HepG2 (cell line): Measurements from ENCODE around the gene BST2. TPM values are rescaled to one million over a fixed set of nuclear protein-coding genes. Genes with fewer than 3 reads are reported as not detected.

Experiments used
- ATAC-seq: fragments of 200-7000 bp; cut with Tn5 transposase; 3 replicates; pipeline ENCODE4 v1.9.1; 2020; ENCODE audit warnings: mild to moderate bottlenecking, moderate library complexity
- BruUV-seq: library from RNA; stranded (reverse); fragments of 400-500 nt; replicated peaks from 2 replicates; lab custom pipeline; 2021; lab: Mats Ljungman, UMichigan
- CTCF ChIA-PET: fragments of 300-600 bp; formaldehyde crosslinking; extraction: SDS; loops from one replicate; lab custom pipeline; 2021; ENCODE audit warnings: low total read pairs, inconsistent platforms, low intra/inter-chr PET ratio; lab: Yijun Ruan, JAX
- POLR2A ChIA-PET: fragments of 350-600 bp; sonication (Branson Sonifier 250); formaldehyde crosslinking; loops from one replicate; lab custom pipeline; 2020; ENCODE audit warnings: antibody characterized with exemption, inconsistent platforms; lab: Yijun Ruan, JAX
- DNase-seq: peaks from one replicate; pipeline ENCODE4 v3.0.0-alpha.2; 2015; ENCODE audit warnings: low spot score
- FAIRE-seq: peaks from 3 replicates; lab custom pipeline; 2011; peaks lifted over from hg19 to GRCh38; lab: Jason Lieb, UNC
- H2AFZ ChIP-seq: one replicate; pipeline ENCODE4 v1.6.1; 2011; ENCODE audit warnings: low read length, inconsistent platforms
- H3K27ac ChIP-seq: fragments of 300-600 bp; 3 replicates; pipeline ENCODE4 v1.8.0; 2011; ENCODE audit warnings: mixed run types, mild to moderate bottlenecking, mixed read lengths, low read length, inconsistent platforms; ENCODE audit not compliant: insufficient read depth; ENCODE audit errors: extremely low read length
- H3K27me3 ChIP-seq, 2 experiments: fragments of 200-600 bp in 1 of 2; 2 replicates in 1 of 2; 3 replicates in 1 of 2; pipeline versions ENCODE4 v1.6.0 to v1.8.0; 2011; ENCODE audit warnings: low read length in 2 of 2, mild to moderate bottlenecking in 2 of 2, moderate library complexity in 2 of 2, inconsistent platforms in 1 of 2; ENCODE audit not compliant: insufficient read depth in 2 of 2, control insufficient read depth in 1 of 2
- H3K36me3 ChIP-seq, 2 experiments: fragments of 200-600 bp in 1 of 2; replicated peaks in 1 of 2; 2 replicates in 1 of 2; 3 replicates in 1 of 2; pipeline versions ENCODE4 v1.5.1 to v1.8.0; 2011; ENCODE audit warnings: low read length in 2 of 2, inconsistent platforms in 1 of 2; ENCODE audit not compliant: insufficient read depth in 2 of 2, control insufficient read depth in 1 of 2
- H3K4me1 ChIP-seq: 2 replicates; pipeline ENCODE4 v1.5.1; 2012; ENCODE audit warnings: low read length, inconsistent platforms; ENCODE audit not compliant: insufficient read depth
- H3K4me2 ChIP-seq: 2 replicates; pipeline ENCODE4 v1.6.0; 2011; ENCODE audit warnings: low read depth, low read length, inconsistent platforms
- H3K4me3 ChIP-seq, 3 experiments: fragments of 200-600 bp in 1 of 3; sonication (generic), shearing (Covaris generic) in 1 of 3; replicated peaks in 1 of 3; 2 replicates each; pipeline ENCODE4 v1.5.1; 2011 to 2016; ENCODE audit warnings: low read length in 3 of 3, inconsistent platforms in 2 of 3, low read depth in 2 of 3, mild to moderate bottlenecking in 2 of 3, control low read depth in 1 of 3, mixed read lengths in 1 of 3; ENCODE audit not compliant: insufficient read depth in 1 of 3
- H3K79me2 ChIP-seq: one replicate; pipeline ENCODE4 v1.6.1; 2011; ENCODE audit warnings: low read length, inconsistent platforms; ENCODE audit not compliant: insufficient read depth
- H3K9ac ChIP-seq: 2 replicates; pipeline ENCODE4 v1.6.0; 2011; ENCODE audit warnings: mild to moderate bottlenecking, low read depth, low read length, inconsistent platforms; ENCODE audit not compliant: insufficient read depth
- H3K9me3 ChIP-seq: 2 replicates; pipeline ENCODE4 v1.5.1; 2012; ENCODE audit warnings: mild to moderate bottlenecking, low read length
- H4K20me1 ChIP-seq: 2 replicates; pipeline ENCODE4 v1.6.0; 2011; ENCODE audit warnings: inconsistent platforms, mild to moderate bottlenecking, low read length, moderate library complexity; ENCODE audit not compliant: insufficient read depth
- HDAC2 ChIP-seq: sonication (generic); formaldehyde crosslinking; IDR thresholded peaks from 2 replicates; pipeline ENCODE4 v1.4.0; 2020; ENCODE audit warnings: missing genetic modification reagents
- RBFOX2 ChIP-seq: fragments of 200-400 bp; formaldehyde crosslinking; IDR thresholded peaks from 2 replicates; pipeline ENCODE4 v1.6.1; 2017; ENCODE audit warnings: low read depth, mild to moderate bottlenecking, low read length
- ZMYM3 ChIP-seq: sonication (generic); formaldehyde crosslinking; IDR thresholded peaks from 2 replicates; pipeline ENCODE4 v1.5.1; 2020; ENCODE audit warnings: mild to moderate bottlenecking, missing genetic modification reagents
- ZNF235 ChIP-seq: sonication (generic); formaldehyde crosslinking; IDR thresholded peaks from 2 replicates; pipeline ENCODE4 v1.8.1; 2023; ENCODE audit warnings: mild to moderate bottlenecking, missing genetic modification reagents, borderline replicate concordance
- WGBS: methylation state at CpG from one replicate; pipeline ENCODE4 v1.1.6; 2017; ENCODE audit warnings: low lambda C conversion rate; 5-methylcytosine and 5-hydroxymethylcytosine counted together
- in situ Hi-C: cut with HindIII; loops from 2 replicates; pipeline ENCODE4 v1.10.0; 2017; ENCODE audit warnings: low pct_unique_long_range_greater_than_20kb; ENCODE audit not compliant: extremely low pct_ligation_motif_present
- intact Hi-C: fragments of 100-400 bp; cut with micrococcal nuclease; formaldehyde crosslinking; loops from one replicate; pipeline ENCODE4 v1.10.0; 2022; ENCODE audit not compliant: unreplicated experiment
- polyA plus RNA-seq, 8 experiments: library from polyadenylated mRNA; depleted of rRNA in 3 of 8; stranded (reverse) in 7 of 8; unstranded in 1 of 8; fragments of >200 nt; fragmentation: Illumina TruSeq in 4 of 8; extraction: Trizol in 4 of 8; gene quantifications; 2 replicates each; pipeline versions ENCODE4 v1.2.1 to v1.2.3, GENCODE V29; 2011 to 2016; ENCODE audit warnings: low read depth in 4 of 8, missing spikeins in 1 of 8, mixed read lengths in 1 of 8; ENCODE audit not compliant: insufficient read depth in 1 of 8
- total RNA-seq, 5 experiments: library from RNA; depleted of rRNA; stranded (reverse); fragments of >200 nt; fragmentation: Illumina TruSeq; extraction: Trizol; gene quantifications; 2 replicates each; pipeline ENCODE4 v1.2.3, GENCODE V29; 2016; ENCODE audit warnings: low read depth in 1 of 5

The BST2 gene
- total and polyA plus RNA-seq, 2 of the 13 experiments (the other 11 are each of a cell fraction or from before 2014, with no cell fraction given), result 58.8 to 93.8 TPM

GRCh38 chr19:17423429-17424208 lies 18.2 kb upstream of the BST2 start:
- FAIRE-seq (no peak), DNase-seq (no peak), ATAC-seq (no peak)
- Histone ChIP-seq H2AFZ (no peak overlapping the region), H3K27ac (no peak overlapping the region), H3K27me3 (no peaks in the 10 kb centered on the region), H3K79me2 (no peaks in the 10 kb centered on the region), H3K36me3 (no peaks in the 10 kb centered on the region; a peak in 1 of 5 replicates), H3K9me3 (no peaks in the 10 kb centered on the region), H4K20me1 (no peaks in the 10 kb centered on the region), H3K4me1 (peaks cover 15% of the 10 kb centered on the region), H3K9ac (no peak overlapping the region), H3K4me2 (no peak overlapping the region), H3K4me3 (no peak overlapping the region)
- in situ Hi-C loops (no loop called here), intact Hi-C loops (no loop called here)
- WGBS, result 94% methylated on average over 9 of the region's 20 CpGs
- POLR2A ChIA-PET, result interaction anchor here (0.7 kb wide), 1 partner anchor 88 kb away, joined by 3 read pairs; no protein-coding TSS in a partner anchor
- BruUV-seq, result no TSS peak
- CTCF ChIA-PET, result no interaction called here
- TF ChIP-seq RBFOX2, result 0 out of 2 replicates have a peak, but pooled peaks have one; percentile 29
- TF ChIP-seq ZNF235 (CRISPR knock-in tag), result no peak
- TF ChIP-seq, all 625 proteins: peak for 1

- no peaks in the 10 kb centered on the region for H4K20me1 ChIP-seq
- 0 out of 2 replicates have a peak, but pooled peaks have one; percentile 21 for TF ChIP-seq ZMYM3
- no peak for TF ChIP-seq HDAC2
- TF ChIP-seq, all 625 proteins: peak for 1
- Histone ChIP-seq H3K79me2 (no peaks in the 10 kb centered on the region), H2AFZ (no peak overlapping the region), H3K36me3 (no peaks in the 10 kb centered on the region; a peak in 1 of 5 replicates), H3K9me3 (no peaks in the 10 kb centered on the region), H3K4me2 (no peak overlapping the region), H3K4me3 (no peak overlapping the region), H3K27me3 (no peaks in the 10 kb centered on the region), H3K27ac (no peak overlapping the region), H3K4me1 (peaks cover 17% of the 10 kb centered on the region), H3K9ac (no peak overlapping the region)
- in situ Hi-C loops (no loop called here), intact Hi-C loops (no loop called here)
- ATAC-seq (no peak), DNase-seq (no peak), FAIRE-seq (no peak)
- no TSS peak for BruUV-seq
- ChIA-PET CTCF (no interaction called here), POLR2A (no interaction called here)
- 100% methylated on average over 4 of the region's 4 CpGs for WGBS
These were observed 16.5 kb upstream of the BST2 start for GRCh38 chr19:17421942-17422341.
